ENCODE data around the gene YDJC. TPM values are rescaled to one million over a fixed set of nuclear protein-coding genes. Genes with fewer than 3 reads are reported as not detected.

Gene YDJC
- total and polyA plus RNA-seq, 2 of the 13 experiments (the other 11 are each of a cell fraction or from before 2014, with no cell fraction given), result 15.3 to 32.0 TPM

DNA sequence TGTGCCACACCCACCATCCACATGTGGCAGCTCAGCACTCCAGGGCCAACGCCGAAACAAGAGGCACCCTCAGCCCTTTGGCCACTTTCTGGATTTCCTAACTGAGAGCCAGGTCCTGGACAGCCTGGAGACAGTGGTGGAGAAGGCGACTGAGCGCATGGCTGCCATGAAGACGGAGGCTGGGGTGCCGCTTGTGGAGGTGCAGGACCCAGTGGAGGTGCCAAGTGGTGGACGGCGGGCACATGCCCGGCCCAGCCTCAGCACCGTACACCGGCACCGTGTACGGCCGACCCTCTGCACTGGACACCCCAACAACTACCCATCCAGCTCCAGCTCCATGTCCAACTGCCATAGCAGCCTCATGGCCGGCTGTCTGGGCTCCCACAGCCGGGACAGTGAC is 4.3 kb upstream of the YDJC start:
- H3K4me3 ChIP-seq (replicated peaks in 1 of 3; ENCODE audit: insufficient read depth in 1 of 3, low read depth in 2 of 3, low read length in 3 of 3), result no peak overlapping the region
- H3K4me1 ChIP-seq (ENCODE audit: insufficient read depth, low read length), result peaks cover 60% of the 10 kb centered on the region
- H3K9me3 ChIP-seq (ENCODE audit: low read length), result no peaks in the 10 kb centered on the region
- H3K79me2 ChIP-seq (ENCODE audit: insufficient read depth, low read length), result peaks cover 8% of the 10 kb centered on the region
- H3K9ac ChIP-seq (ENCODE audit: insufficient read depth, low read depth, low read length), result no peak overlapping the region
- no peaks in the 10 kb centered on the region for H4K20me1 ChIP-seq (ENCODE audit: insufficient read depth, low read length)
- no peaks in the 10 kb centered on the region for H3K36me3 ChIP-seq (replicated peaks in 1 of 2; ENCODE audit: control insufficient read depth in 1 of 2, insufficient read depth in 2 of 2, low read length in 2 of 2)
- DNase-seq (ENCODE audit: low spot score), result no peak
- BruUV-seq (replicated peaks), result no TSS peak
- no peak overlapping the region for H2AFZ ChIP-seq (ENCODE audit: low read length)
- POLR2A ChIA-PET, result no interaction called here
- intact Hi-C loops (cut with micrococcal nuclease; ENCODE audit: unreplicated experiment), result no loop called here
- no peak overlapping the region for H3K4me2 ChIP-seq (ENCODE audit: low read depth, low read length)
- CTCF ChIA-PET (ENCODE audit: low intra/inter-chr PET ratio, low total read pairs), result no interaction called here
- FAIRE-seq, result no peak
- WGBS (ENCODE audit: low lambda C conversion rate), result 80% methylated on average over 2 of the region's 16 CpGs
- H3K27me3 ChIP-seq (ENCODE audit: control insufficient read depth in 1 of 2, insufficient read depth in 2 of 2, low read length in 2 of 2), result peaks cover 0 to 4% of the 10 kb centered on the region in 2 experiments; a peak in 2 of 5 replicates
- TF ChIP-seq ZC3H4 (CRISPR knock-in tag; IDR thresholded peaks at IDR 0.05; ENCODE audit: borderline replicate concordance), result no peak
- TF ChIP-seq, protein P1, sequence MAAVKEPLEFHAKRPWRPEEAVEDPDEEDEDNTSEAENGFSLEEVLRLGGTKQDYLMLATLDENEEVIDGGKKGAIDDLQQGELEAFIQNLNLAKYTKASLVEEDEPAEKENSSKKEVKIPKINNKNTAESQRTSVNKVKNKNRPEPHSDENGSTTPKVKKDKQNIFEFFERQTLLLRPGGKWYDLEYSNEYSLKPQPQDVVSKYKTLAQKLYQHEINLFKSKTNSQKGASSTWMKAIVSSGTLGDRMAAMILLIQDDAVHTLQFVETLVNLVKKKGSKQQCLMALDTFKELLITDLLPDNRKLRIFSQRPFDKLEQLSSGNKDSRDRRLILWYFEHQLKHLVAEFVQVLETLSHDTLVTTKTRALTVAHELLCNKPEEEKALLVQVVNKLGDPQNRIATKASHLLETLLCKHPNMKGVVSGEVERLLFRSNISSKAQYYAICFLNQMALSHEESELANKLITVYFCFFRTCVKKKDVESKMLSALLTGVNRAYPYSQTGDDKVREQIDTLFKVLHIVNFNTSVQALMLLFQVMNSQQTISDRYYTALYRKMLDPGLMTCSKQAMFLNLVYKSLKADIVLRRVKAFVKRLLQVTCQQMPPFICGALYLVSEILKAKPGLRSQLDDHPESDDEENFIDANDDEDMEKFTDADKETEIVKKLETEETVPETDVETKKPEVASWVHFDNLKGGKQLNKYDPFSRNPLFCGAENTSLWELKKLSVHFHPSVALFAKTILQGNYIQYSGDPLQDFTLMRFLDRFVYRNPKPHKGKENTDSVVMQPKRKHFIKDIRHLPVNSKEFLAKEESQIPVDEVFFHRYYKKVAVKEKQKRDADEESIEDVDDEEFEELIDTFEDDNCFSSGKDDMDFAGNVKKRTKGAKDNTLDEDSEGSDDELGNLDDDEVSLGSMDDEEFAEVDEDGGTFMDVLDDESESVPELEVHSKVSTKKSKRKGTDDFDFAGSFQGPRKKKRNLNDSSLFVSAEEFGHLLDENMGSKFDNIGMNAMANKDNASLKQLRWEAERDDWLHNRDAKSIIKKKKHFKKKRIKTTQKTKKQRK (IDR thresholded peaks at IDR 0.05; ENCODE audit: low read length), result no peak
- TF ChIP-seq ATRX (CRISPR knock-in tag; IDR thresholded peaks at IDR 0.05; ENCODE audit: borderline replicate concordance), result no peak
- TF ChIP-seq, protein P2, sequence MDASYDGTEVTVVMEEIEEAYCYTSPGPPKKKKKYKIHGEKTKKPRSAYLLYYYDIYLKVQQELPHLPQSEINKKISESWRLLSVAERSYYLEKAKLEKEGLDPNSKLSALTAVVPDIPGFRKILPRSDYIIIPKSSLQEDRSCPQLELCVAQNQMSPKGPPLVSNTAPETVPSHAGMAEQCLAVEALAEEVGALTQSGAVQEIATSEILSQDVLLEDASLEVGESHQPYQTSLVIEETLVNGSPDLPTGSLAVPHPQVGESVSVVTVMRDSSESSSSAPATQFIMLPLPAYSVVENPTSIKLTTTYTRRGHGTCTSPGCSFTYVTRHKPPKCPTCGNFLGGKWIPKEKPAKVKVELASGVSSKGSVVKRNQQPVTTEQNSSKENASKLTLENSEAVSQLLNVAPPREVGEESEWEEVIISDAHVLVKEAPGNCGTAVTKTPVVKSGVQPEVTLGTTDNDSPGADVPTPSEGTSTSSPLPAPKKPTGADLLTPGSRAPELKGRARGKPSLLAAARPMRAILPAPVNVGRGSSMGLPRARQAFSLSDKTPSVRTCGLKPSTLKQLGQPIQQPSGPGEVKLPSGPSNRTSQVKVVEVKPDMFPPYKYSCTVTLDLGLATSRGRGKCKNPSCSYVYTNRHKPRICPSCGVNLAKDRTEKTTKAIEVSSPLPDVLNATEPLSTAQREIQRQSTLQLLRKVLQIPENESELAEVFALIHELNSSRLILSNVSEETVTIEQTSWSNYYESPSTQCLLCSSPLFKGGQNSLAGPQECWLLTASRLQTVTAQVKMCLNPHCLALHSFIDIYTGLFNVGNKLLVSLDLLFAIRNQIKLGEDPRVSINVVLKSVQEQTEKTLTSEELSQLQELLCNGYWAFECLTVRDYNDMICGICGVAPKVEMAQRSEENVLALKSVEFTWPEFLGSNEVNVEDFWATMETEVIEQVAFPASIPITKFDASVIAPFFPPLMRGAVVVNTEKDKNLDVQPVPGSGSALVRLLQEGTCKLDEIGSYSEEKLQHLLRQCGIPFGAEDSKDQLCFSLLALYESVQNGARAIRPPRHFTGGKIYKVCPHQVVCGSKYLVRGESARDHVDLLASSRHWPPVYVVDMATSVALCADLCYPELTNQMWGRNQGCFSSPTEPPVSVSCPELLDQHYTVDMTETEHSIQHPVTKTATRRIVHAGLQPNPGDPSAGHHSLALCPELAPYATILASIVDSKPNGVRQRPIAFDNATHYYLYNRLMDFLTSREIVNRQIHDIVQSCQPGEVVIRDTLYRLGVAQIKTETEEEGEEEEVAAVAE (CRISPR knock-in tag; IDR thresholded peaks at IDR 0.05; ENCODE audit: borderline replicate concordance), result no peak
- no peak for TF ChIP-seq ARID2 (CRISPR knock-in tag; IDR thresholded peaks at IDR 0.05; ENCODE audit: borderline replicate concordance)
- TF ChIP-seq, protein P3, sequence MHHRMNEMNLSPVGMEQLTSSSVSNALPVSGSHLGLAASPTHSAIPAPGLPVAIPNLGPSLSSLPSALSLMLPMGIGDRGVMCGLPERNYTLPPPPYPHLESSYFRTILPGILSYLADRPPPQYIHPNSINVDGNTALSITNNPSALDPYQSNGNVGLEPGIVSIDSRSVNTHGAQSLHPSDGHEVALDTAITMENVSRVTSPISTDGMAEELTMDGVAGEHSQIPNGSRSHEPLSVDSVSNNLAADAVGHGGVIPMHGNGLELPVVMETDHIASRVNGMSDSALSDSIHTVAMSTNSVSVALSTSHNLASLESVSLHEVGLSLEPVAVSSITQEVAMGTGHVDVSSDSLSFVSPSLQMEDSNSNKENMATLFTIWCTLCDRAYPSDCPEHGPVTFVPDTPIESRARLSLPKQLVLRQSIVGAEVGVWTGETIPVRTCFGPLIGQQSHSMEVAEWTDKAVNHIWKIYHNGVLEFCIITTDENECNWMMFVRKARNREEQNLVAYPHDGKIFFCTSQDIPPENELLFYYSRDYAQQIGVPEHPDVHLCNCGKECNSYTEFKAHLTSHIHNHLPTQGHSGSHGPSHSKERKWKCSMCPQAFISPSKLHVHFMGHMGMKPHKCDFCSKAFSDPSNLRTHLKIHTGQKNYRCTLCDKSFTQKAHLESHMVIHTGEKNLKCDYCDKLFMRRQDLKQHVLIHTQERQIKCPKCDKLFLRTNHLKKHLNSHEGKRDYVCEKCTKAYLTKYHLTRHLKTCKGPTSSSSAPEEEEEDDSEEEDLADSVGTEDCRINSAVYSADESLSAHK (CRISPR knock-in tag; IDR thresholded peaks at IDR 0.05; ENCODE audit: borderline replicate concordance), result no peak
- no peak for TF ChIP-seq ZNF614 (CRISPR knock-in tag; IDR thresholded peaks at IDR 0.05; ENCODE audit: borderline replicate concordance)
- no peak for TF ChIP-seq ZNF816 (CRISPR knock-in tag; IDR thresholded peaks at IDR 0.05; ENCODE audit: borderline replicate concordance)
- TF ChIP-seq CC2D1A (CRISPR knock-in tag; IDR thresholded peaks at IDR 0.05), result no peak
- no peak for TF ChIP-seq ZNF24 (IDR thresholded peaks at IDR 0.05)
- no peak for TF ChIP-seq PITX1 (CRISPR knock-in tag; IDR thresholded peaks at IDR 0.05)
- no peak for TF ChIP-seq ESRRA (CRISPR knock-in tag; IDR thresholded peaks at IDR 0.05; ENCODE audit: low read depth)
- TF ChIP-seq, protein P4, sequence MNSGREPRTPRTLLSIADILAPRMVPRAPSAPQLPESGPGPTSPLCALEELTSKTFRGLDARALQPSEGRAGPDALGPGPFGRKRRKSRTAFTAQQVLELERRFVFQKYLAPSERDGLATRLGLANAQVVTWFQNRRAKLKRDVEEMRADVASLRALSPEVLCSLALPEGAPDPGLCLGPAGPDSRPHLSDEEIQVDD (CRISPR knock-in tag; IDR thresholded peaks at IDR 0.05; ENCODE audit: borderline replicate concordance), result no peak
- TF ChIP-seq AKAP8 (CRISPR knock-in tag; IDR thresholded peaks at IDR 0.05), result no peak
- no peak overlapping the region for H3K27ac ChIP-seq (ENCODE audit: extremely low read length, insufficient read depth, low read length)
- in situ Hi-C loops (cut with HindIII; ENCODE audit: extremely low pct_ligation_motif_present, low pct_unique_long_range_greater_than_20kb), result no loop called here
- ATAC-seq, result no peak
